K562 (cell line): ENCODE measurements around the gene CNIH1. TPM values are rescaled to one million over a fixed set of nuclear protein-coding genes. Genes with fewer than 3 reads are reported as not detected.

Source experiments
- ARID2 ChIP-seq: fragments of 450-650 bp; IDR thresholded peaks from 2 replicates; pipeline ENCODE4 v1.6.1; 2017; ENCODE audit warnings: antibody characterized with exemption, mild to moderate bottlenecking
- CEBPB ChIP-seq: fragments of 450-650 bp; IDR thresholded peaks from 2 replicates; pipeline ENCODE4 v1.6.1; 2016; ENCODE audit warnings: missing genetic modification characterization, missing compliant biosample characterization
- CREM ChIP-seq: IDR thresholded peaks from 2 replicates; pipeline ENCODE4 v1.6.1; 2014; ENCODE audit warnings: antibody characterized with exemption, low read depth
- DLX4 ChIP-seq: fragments of 250-450 bp; sonication (Bioruptor Pico); IDR thresholded peaks from 2 replicates; pipeline ENCODE4 v1.6.1; 2021; ENCODE audit warnings: mild to moderate bottlenecking
- ELF1 ChIP-seq: fragments of 200-800 bp; sonication (Bioruptor generic); IDR thresholded peaks from 2 replicates; pipeline ENCODE4 v1.6.1; 2016; ENCODE audit warnings: missing genetic modification characterization, missing compliant biosample characterization
- ETV5 ChIP-seq: sonication (generic); formaldehyde crosslinking; IDR thresholded peaks from 2 replicates; pipeline ENCODE4 v1.4.0; 2020; ENCODE audit warnings: low read depth, mild to moderate bottlenecking, missing genetic modification reagents
- HES1 ChIP-seq: fragments of 450-650 bp; IDR thresholded peaks from 2 replicates; pipeline ENCODE4 v1.6.1; 2016; ENCODE audit warnings: low read depth, mild to moderate bottlenecking, moderate library complexity
- HNRNPUL1 ChIP-seq: fragments of 200-400 bp; formaldehyde crosslinking; IDR thresholded peaks from 2 replicates; pipeline ENCODE4 v1.6.1; 2017; ENCODE audit warnings: low read length
- JUND ChIP-seq, 2 experiments: IDR thresholded peaks; 2 replicates in 1 of 2; 3 replicates in 1 of 2; pipeline ENCODE4 v1.6.1; 2011; ENCODE audit warnings: borderline replicate concordance in 2 of 2, low read depth in 2 of 2, low read length in 2 of 2, improper control_type of control experiment in 1 of 2, missing biosample characterization in 1 of 2, missing genetic modification characterization in 1 of 2, missing genetic modification reagents in 1 of 2
- KLF13 ChIP-seq: fragments of 450-650 bp; IDR thresholded peaks from 2 replicates; pipeline ENCODE4 v1.6.1; 2016; ENCODE audit warnings: missing genetic modification characterization, low read depth, mild to moderate bottlenecking, missing compliant biosample characterization, moderate library complexity, borderline replicate concordance
- MLLT1 ChIP-seq, 2 experiments: fragments of 450-650 bp; IDR thresholded peaks; 2 replicates each; pipeline ENCODE4 v1.6.1; 2016
- MTA1 ChIP-seq: fragments of 450-650 bp; IDR thresholded peaks from 2 replicates; pipeline ENCODE4 v1.6.1; 2017; ENCODE audit warnings: borderline replicate concordance
- NEUROD1 ChIP-seq: fragments of 150-350 bp; IDR thresholded peaks from 2 replicates; pipeline ENCODE4 v1.6.1; 2014; ENCODE audit warnings: borderline replicate concordance, low read length, low read depth; ENCODE audit not compliant: partially characterized antibody
- NFE2L1 ChIP-seq: fragments of 450-650 bp; IDR thresholded peaks from 2 replicates; pipeline ENCODE4 v1.6.1; 2016; ENCODE audit warnings: missing genetic modification characterization, low read depth, mild to moderate bottlenecking, missing compliant biosample characterization, moderate library complexity, borderline replicate concordance
- SMAD1 ChIP-seq: fragments of 150-350 bp; IDR thresholded peaks from 2 replicates; pipeline ENCODE4 v1.6.1; 2014; ENCODE audit warnings: low read length, low read depth; ENCODE audit not compliant: partially characterized antibody
- TEAD4 ChIP-seq, 2 experiments: sonication (generic) in 1 of 2; formaldehyde crosslinking in 1 of 2; IDR thresholded peaks; 2 replicates each; pipeline versions ENCODE4 v1.6.1 to v1.8.0; 2012 to 2022; ENCODE audit warnings: borderline replicate concordance in 1 of 2, inconsistent platforms in 1 of 2, low read length in 1 of 2, mild to moderate bottlenecking in 1 of 2, missing genetic modification reagents in 1 of 2
- ZBTB5 ChIP-seq: fragments of 450-650 bp; IDR thresholded peaks from 2 replicates; pipeline ENCODE4 v1.6.1; 2017; ENCODE audit warnings: antibody characterized with exemption
- ZNF134 ChIP-seq: fragments of 250-450 bp; sonication (Bioruptor Pico); conservative IDR thresholded peaks from 2 replicates; pipeline ENCODE4 v1.4.0; 2020
- ZNF263 ChIP-seq: sonication (generic); formaldehyde crosslinking; IDR thresholded peaks from 2 replicates; pipeline ENCODE4 v1.8.0; 2022; ENCODE audit warnings: mild to moderate bottlenecking, missing genetic modification reagents, borderline replicate concordance
- ZNF561 ChIP-seq: fragments of 450-650 bp; formaldehyde crosslinking; conservative IDR thresholded peaks from 2 replicates; pipeline ENCODE4 v1.4.0; 2020; ENCODE audit warnings: mild to moderate bottlenecking, moderate library complexity
- ZNF583 ChIP-seq: fragments of 250-450 bp; sonication (Bioruptor Pico); IDR thresholded peaks from 2 replicates; pipeline ENCODE4 v1.4.0; 2020
- ZNF77 ChIP-seq: fragments of 250-450 bp; sonication (Bioruptor Pico); IDR thresholded peaks from 2 replicates; pipeline ENCODE4 v1.5.0; 2020
- ZNF785 ChIP-seq: fragments of 250-450 bp; sonication (Bioruptor Pico); IDR thresholded peaks from 2 replicates; pipeline ENCODE4 v1.4.0; 2020; ENCODE audit warnings: mild to moderate bottlenecking
- polyA plus RNA-seq, 8 experiments: library from polyadenylated mRNA; depleted of rRNA in 4 of 8; stranded (reverse) in 5 of 8; unstranded in 3 of 8; fragments of >200 nt; fragmentation: Nextera tagmentation in 2 of 8; fragmentation: Illumina TruSeq in 1 of 8; extraction: Ambion mirVana in 2 of 8; extraction: Trizol in 1 of 8; gene quantifications; 2 replicates each; pipeline versions ENCODE4 v1.2.1 to v1.2.3, GENCODE V29; 2011 to 2014; ENCODE audit warnings: inconsistent platforms in 1 of 8, missing spikeins in 1 of 8
- total RNA-seq, 7 experiments: library from RNA; depleted of rRNA in 6 of 7; stranded (reverse); fragments of >200 nt in 6 of 7; fragmentation: Illumina TruSeq in 2 of 7; extraction: Trizol in 2 of 7; gene quantifications; 2 replicates each; pipeline versions ENCODE4 v1.2.1 to v1.2.3, GENCODE V29; 2011 to 2021; ENCODE audit warnings: low replicate concordance in 1 of 7

The CNIH1 gene
- total and polyA plus RNA-seq, 9 of the 15 experiments (the other 6 are each of a cell fraction or from before 2014, with no cell fraction given): 13.9 to 283 (median 77.3) TPM

GRCh38 chr14:54396493-54397335 lies 44.5 kb downstream of the CNIH1 start, which contains the start of gene CDKN3 (continued):
- peak; percentile 40; the same call in 1 of the 2 replicates for TF ChIP-seq ZNF263 (CRISPR knock-in tag)
- peak; percentile 59 for TF ChIP-seq CREM
- TF ChIP-seq ELF1 (tag): 0 out of 2 replicates have a peak, but pooled peaks have one; percentile 39
- TF ChIP-seq DLX4 (CRISPR knock-in tag): no peak
- peak in 1 of 2 experiments; percentile 75; a peak in 1 of 4 replicates for TF ChIP-seq MLLT1 (IDR thresholded peaks at IDR 0.05)
- no peak for TF ChIP-seq ZNF134 (CRISPR knock-in tag)
- no peak for TF ChIP-seq KLF13 (tag)
- TF ChIP-seq JUND (IDR thresholded peaks at IDR 0.05; ENCODE audit: borderline replicate concordance, low read depth, low read length): no peak
- no peak; the same call in 2 of the 3 replicates for TF ChIP-seq JUND (tag; IDR thresholded peaks at IDR 0.05; ENCODE audit: borderline replicate concordance, low read depth, low read length)
- TF ChIP-seq ETV5: no peak
- no peak for TF ChIP-seq NFE2L1 (tag)
- no peak for TF ChIP-seq ARID2
- TF ChIP-seq ZNF561 (CRISPR knock-in tag): no peak
- peak; percentile 90 for TF ChIP-seq NEUROD1
- TF ChIP-seq TEAD4 (IDR thresholded peaks at IDR 0.05; ENCODE audit: low read length): no peak
- 0 out of 2 replicates have a peak, but pooled peaks have one; percentile 38 for TF ChIP-seq TEAD4 (CRISPR knock-in tag; IDR thresholded peaks at IDR 0.05; ENCODE audit: borderline replicate concordance)
- TF ChIP-seq ZBTB5: no peak
- TF ChIP-seq CEBPB: no peak
- TF ChIP-seq MTA1: no peak
- TF ChIP-seq ZNF785 (CRISPR knock-in tag): no peak
- no peak for TF ChIP-seq SMAD1
- no peak for TF ChIP-seq ZNF583 (CRISPR knock-in tag)
- TF ChIP-seq HES1: no peak
- no peak for TF ChIP-seq ZNF77
- TF ChIP-seq HNRNPUL1: no peak
